HG02884 (cell line): ENCODE results near the gene CEACAM8.
"Not testable (repeated sequence)": the region's sequence is repeated elsewhere in the genome, so short reads cannot be mapped to it uniquely, and the experiment has no call there.

Experiments
- ATAC-seq: cut with Tn5 transposase; IDR thresholded peaks from one replicate; pipeline ENCODE4 v1.9.1; 2021; ENCODE audit warnings: mild to moderate bottlenecking, moderate library complexity; ENCODE audit not compliant: unreplicated experiment

Gene CEACAM8

DNA sequence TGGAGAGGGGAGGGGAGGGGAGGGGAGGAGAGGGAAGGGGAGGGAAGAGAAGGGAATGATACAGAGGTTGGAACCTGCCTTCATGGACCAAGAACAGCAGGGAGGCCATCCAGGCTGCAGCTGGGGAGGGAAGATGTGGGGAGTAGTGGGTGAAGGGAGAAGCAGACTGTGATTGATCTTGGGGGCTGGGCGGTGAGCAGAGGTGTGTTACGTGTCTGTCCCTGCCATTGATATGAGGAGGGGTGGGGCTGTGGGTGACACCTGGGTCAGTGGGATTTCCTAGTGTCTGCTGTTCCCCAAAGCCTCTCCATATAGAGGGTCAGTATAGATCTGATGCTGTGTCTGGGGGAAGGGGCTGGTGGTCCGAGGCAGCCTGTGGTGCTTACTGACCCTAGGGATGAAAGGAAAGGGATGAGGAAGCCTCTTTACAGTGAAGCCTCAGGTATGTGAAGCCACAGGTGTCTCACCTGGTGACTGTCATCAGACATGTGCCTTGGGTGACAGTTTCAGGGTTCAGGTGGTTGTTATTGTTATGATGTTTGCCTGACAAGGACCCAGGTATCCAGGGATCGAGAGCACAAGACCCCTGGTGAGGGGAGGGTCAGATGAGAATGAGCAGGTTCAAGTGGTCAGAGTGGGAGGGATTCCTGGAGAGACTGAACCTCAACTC is 47.8 kb downstream of the CEACAM8 start:
- ATAC-seq = no peak

DNA sequence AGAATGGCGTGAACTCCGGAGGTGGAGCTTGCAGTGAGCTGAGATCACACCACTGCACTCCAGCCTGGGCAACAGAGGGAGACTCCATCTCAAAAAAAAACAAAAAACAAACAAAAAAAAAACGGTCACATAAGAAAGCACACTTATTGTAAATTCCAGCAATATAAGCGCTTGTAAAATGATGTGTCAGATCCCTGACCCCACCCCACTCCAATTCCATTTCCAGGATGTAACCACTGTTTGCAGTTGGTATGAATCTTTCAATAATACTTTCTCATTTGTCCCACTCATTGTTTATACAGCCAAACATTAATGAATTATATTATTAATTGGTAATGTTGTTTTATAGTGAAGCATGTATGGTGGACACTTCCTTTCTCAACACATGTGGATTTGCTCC is 50.6 kb downstream of the CEACAM8 start:
- no peak for ATAC-seq

DNA sequence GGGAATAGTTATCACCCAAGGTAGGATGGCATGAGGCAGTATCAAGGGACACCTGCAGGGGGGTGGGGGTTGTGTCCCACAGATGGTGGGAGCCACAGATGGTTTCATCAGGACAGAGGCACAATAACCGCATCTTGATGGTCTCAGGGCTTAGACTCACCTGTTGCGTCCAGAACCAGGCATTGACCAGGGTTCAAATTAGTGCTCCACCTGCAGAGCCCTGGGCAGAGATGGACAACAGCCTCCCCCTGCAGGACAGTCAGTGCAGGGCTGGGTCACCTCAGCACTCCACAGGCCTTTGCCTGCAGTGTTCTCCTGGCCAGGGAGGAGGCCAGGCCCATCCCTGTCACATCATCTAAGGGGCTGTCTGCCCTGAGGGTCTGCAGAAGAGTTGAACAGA is 51.9 kb downstream of the CEACAM8 start:
- no peak for ATAC-seq

DNA sequence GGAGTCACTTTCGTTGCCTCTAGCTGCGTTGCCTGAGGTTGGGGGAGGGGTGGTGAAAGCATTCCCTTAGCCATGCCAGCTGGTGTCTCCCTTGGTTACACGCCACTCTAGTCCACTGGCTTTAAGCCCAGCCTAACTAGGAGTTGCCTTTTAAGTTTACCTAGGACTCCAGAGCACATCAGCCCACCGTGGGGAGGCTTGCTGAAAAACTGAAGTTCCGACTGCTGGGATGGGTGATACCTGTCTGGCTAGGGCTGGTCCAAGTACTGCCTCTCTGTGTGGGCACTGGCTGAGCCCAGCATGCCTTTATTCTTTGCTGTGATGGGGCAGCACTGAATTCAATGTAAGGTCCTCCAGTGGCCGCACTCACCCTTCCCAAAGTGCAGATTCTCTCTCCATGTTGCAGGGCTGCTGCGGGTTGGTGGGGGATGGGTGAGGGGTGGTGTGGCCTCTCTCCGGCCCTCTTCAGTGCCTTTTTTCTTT is 54.6 kb downstream of the CEACAM8 start:
- no peak for ATAC-seq

DNA sequence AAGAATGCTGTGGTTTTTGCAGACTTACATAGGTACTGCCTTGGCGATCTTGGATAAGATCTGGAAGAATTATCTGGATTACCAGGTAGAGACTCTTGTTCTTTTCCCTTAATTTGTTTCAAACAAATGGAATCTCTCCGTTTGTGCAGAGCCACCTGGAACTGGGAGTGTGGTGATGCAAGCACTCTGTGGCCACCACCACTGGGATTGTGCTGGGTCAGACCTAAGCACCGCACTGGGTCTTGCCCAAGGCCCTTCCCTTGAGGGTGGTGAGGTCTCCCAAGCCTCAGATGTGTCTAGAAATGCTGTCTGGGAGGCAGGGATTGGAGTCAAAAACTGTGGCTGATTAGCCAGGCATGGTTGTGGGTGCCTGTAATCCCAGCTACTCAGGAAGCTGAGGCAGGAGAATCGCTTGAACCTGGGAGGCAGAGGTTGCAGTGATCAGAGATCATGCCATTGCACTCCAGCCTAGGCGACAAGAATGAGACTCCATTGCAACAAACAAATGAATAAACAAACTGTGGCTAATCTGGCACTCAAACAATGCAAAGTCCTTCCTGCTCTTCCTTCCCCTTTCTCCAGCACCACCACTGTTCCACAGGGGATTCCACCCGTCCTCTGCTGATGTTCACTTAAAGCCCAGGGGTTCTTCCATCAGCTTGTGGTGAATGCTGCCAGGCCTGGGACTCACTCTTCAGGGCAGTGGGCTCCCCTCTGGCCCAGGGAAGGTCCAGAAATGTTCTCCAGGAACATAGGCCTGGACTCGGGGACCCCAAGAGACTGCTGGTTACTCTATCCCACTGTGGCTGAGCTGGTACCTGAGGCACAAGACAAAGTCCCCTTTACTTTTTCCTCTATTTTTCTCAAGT is 55.6 kb downstream of the CEACAM8 start:
- no peak for ATAC-seq

DNA sequence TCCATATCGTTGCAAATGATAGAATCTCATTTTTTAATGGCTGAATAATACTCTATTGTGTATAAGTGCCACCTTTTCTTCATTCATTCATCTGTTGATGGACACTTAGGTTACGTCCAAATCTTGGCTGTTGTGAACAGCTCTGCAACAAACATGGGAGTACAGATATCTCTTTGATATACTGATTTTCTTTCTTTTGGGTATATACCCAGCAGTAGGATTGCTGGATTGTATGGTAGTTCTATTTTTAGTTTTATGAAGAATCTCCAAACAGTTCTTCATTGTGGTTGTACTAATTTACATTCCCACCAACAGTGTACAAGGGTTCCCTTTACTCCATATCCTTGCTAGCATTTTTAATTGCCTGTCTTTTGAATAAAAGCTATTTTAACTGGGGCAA is 59.4 kb downstream of the CEACAM8 start:
- ATAC-seq = not testable (repeated sequence)

DNA sequence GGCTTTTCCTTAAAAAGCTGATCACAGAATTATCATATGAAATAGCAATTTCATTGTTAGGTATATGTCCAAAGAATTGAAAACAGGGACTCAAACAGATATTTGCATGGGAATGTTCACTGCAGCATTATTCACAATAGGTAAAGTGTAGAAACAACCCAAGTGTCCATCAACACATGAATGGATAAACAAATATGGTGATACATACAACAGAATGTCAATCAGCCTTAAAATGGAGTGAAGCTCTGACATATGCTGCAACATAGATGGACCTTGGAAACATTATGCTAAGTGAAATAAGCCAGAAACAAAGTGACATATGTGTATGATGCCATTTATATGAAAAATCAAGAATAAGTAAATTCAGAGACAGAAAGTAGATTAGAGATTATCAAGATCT is 60.3 kb downstream of the CEACAM8 start:
- no peak for ATAC-seq

DNA sequence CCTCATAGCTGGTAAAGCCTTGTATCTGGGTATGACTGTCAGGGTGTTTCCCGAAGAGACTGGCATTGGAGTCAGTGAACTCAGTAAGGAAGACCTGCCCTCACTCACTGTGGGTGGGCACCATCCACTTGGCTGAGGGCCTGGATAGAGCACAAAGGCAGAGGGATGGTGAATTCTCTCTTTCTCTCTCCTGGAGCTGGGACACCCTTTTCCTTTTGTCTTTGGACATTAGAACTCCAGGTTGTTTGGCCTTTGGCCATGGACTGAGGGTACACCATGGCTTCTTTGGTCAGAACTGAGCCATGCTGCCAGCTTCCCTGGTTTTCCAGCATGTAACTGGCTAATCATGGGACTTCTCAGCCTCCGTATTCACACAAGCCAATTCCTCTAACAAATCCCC is 61.8 kb downstream of the CEACAM8 start:
- no peak for ATAC-seq

DNA sequence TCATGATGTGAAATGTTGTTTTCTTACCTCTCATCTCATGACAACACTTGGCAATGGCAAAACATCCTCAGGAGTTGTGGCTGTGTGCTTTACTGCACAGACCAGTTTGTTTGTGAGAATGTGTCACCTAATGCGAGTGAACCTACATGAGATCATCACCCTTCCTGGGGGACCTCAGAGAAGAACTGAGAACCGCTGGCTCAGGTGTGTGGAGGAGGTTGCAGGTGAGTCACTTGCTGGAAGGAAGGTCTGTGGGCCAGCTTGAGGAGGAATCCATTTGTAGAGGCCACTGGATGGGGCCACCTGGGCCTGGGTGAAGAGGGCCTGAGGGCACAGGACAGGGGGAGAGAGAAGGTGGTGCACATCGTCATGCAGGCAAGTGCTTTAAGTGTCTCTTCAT is 63.4 kb downstream of the CEACAM8 start:
- ATAC-seq = no peak
